Measurements from ENCODE around the gene SLCO4A1.

DNA sequence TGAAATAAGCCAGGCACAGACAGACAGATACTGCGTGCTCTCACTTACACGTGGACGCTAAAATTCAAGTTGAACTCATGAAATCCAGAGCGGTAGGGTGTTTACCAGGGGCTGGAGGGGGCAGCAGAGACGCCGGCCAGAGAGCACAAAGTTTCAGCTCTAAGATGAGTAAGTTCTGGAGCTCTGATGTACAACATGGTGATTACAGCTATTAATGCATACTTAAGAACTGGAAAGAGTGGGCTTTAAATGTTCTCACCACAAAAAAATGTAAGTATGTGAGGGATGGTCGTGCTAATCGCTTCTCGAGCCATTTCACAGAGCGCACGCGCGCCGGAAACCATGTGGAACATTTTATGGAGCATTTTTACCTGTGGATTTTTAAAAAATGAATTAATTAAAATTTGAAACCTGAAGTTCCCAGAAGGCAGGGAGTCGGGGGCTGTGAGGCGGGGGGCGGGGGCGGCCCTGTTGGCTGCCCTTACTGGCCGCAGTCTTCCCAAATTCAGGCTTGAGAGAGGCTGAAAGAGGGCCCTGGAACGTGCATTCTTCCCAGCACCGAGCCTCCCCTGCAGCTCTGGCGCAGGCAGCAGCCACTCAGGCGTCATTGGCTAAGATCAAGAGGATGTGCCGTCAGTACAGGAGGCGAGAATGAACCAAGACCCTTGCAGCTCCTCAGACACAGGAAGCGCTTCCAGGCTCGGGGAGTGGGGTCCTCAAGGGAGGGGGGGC, 8.5 kb upstream of the SLCO4A1 start:
- TF ChIP-seq, protein P1, sequence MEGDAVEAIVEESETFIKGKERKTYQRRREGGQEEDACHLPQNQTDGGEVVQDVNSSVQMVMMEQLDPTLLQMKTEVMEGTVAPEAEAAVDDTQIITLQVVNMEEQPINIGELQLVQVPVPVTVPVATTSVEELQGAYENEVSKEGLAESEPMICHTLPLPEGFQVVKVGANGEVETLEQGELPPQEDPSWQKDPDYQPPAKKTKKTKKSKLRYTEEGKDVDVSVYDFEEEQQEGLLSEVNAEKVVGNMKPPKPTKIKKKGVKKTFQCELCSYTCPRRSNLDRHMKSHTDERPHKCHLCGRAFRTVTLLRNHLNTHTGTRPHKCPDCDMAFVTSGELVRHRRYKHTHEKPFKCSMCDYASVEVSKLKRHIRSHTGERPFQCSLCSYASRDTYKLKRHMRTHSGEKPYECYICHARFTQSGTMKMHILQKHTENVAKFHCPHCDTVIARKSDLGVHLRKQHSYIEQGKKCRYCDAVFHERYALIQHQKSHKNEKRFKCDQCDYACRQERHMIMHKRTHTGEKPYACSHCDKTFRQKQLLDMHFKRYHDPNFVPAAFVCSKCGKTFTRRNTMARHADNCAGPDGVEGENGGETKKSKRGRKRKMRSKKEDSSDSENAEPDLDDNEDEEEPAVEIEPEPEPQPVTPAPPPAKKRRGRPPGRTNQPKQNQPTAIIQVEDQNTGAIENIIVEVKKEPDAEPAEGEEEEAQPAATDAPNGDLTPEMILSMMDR (IDR thresholded peaks at IDR 0.05), result no peak
- TF ChIP-seq POLR2A (IDR thresholded peaks at IDR 0.05) (no peak), EP300 (IDR thresholded peaks at IDR 0.05) (no peak)
